Rectal smooth muscle tissue (tissue), 1 donor: ENCODE results near the gene HSD17B12.

Source experiments
- H3K27ac ChIP-seq: one replicate; pipeline ENCODE4 v1.7.0; 2013; ENCODE audit warnings: low read depth, low read length, inconsistent platforms
- H3K27me3 ChIP-seq: one replicate; pipeline ENCODE4 v1.7.0; 2013; ENCODE audit warnings: low read length; ENCODE audit not compliant: control insufficient read depth, insufficient read depth
- H3K36me3 ChIP-seq: one replicate; pipeline ENCODE4 v1.7.0; 2013; ENCODE audit warnings: low read length; ENCODE audit not compliant: control insufficient read depth, insufficient read depth
- H3K4me1 ChIP-seq: one replicate; pipeline ENCODE4 v1.7.0; 2013; ENCODE audit warnings: low read length; ENCODE audit not compliant: control insufficient read depth, insufficient read depth
- H3K4me3 ChIP-seq: one replicate; pipeline ENCODE4 v1.7.0; 2013; ENCODE audit warnings: low read length
- H3K9ac ChIP-seq: one replicate; pipeline ENCODE4 v1.7.0; 2013; ENCODE audit warnings: low read length

Gene HSD17B12

GRCh38 chr11:43732225-43732624, 51.7 kb downstream of the HSD17B12 start:
- no peaks in the 10 kb centered on the region for H3K27me3 ChIP-seq
- no peak overlapping the region for H3K9ac ChIP-seq
- H3K4me3 ChIP-seq = no peak overlapping the region
- H3K27ac ChIP-seq = no peak overlapping the region
- peaks cover 2% of the 10 kb centered on the region for H3K36me3 ChIP-seq
- peaks cover 2% of the 10 kb centered on the region for H3K4me1 ChIP-seq

GRCh38 chr11:43734256-43734655, 53.7 kb downstream of the HSD17B12 start:
- Histone ChIP-seq H3K9ac (no peak overlapping the region), H3K36me3 (peaks cover 2% of the 10 kb centered on the region), H3K27ac (no peak overlapping the region), H3K27me3 (no peaks in the 10 kb centered on the region), H3K4me3 (no peak overlapping the region), H3K4me1 (peaks cover 2% of the 10 kb centered on the region)

GRCh38 chr11:43735115-43735514, 54.6 kb downstream of the HSD17B12 start:
- H3K4me1 ChIP-seq = peaks cover 2% of the 10 kb centered on the region
- H3K27ac ChIP-seq = no peak overlapping the region
- no peaks in the 10 kb centered on the region for H3K27me3 ChIP-seq
- no peak overlapping the region for H3K9ac ChIP-seq
- peaks cover 2% of the 10 kb centered on the region for H3K36me3 ChIP-seq
- H3K4me3 ChIP-seq = no peak overlapping the region

- no peak overlapping the region for H3K27ac ChIP-seq
These were observed 55.4 kb downstream of the HSD17B12 start for GRCh38 chr11:43735961-43736360.

GRCh38 chr11:43736502-43737200, 56.1 kb downstream of the HSD17B12 start:
- no peak overlapping the region for H3K4me3 ChIP-seq

More at GRCh38 chr11:43735961-43736360, 55.4 kb downstream of the HSD17B12 start:
- Histone ChIP-seq H3K4me1 (peaks cover 2% of the 10 kb centered on the region), H3K4me3 (no peak overlapping the region), H3K27me3 (no peaks in the 10 kb centered on the region), H3K36me3 (peaks cover 2% of the 10 kb centered on the region), H3K9ac (no peak overlapping the region)

GRCh38 chr11:43737201-43737590, 56.7 kb downstream of the HSD17B12 start:
- H3K9ac ChIP-seq = no peak overlapping the region
- H3K4me3 ChIP-seq = no peak overlapping the region
- peaks cover 2% of the 10 kb centered on the region for H3K36me3 ChIP-seq

More at GRCh38 chr11:43736502-43737200, 56.1 kb downstream of the HSD17B12 start:
- H3K27ac ChIP-seq = no peak overlapping the region
- H3K36me3 ChIP-seq = peaks cover 2% of the 10 kb centered on the region
- H3K4me1 ChIP-seq = peaks cover 2% of the 10 kb centered on the region
- no peaks in the 10 kb centered on the region for H3K27me3 ChIP-seq
- H3K9ac ChIP-seq = no peak overlapping the region

GRCh38 chr11:43738600-43739409, 58.3 kb downstream of the HSD17B12 start:
- H3K4me1 ChIP-seq = peaks cover 2% of the 10 kb centered on the region
- H3K27ac ChIP-seq = no peak overlapping the region
- H3K36me3 ChIP-seq = no peaks in the 10 kb centered on the region
- no peak overlapping the region for H3K4me3 ChIP-seq
- H3K9ac ChIP-seq = no peak overlapping the region
- no peaks in the 10 kb centered on the region for H3K27me3 ChIP-seq

More at GRCh38 chr11:43737201-43737590, 56.7 kb downstream of the HSD17B12 start:
- no peak overlapping the region for H3K27ac ChIP-seq
- no peaks in the 10 kb centered on the region for H3K27me3 ChIP-seq
- peaks cover 2% of the 10 kb centered on the region for H3K4me1 ChIP-seq

- Histone ChIP-seq H3K27ac (no peak overlapping the region), H3K36me3 (no peaks in the 10 kb centered on the region), H3K27me3 (no peaks in the 10 kb centered on the region), H3K9ac (no peak overlapping the region), H3K4me1 (no peaks in the 10 kb centered on the region), H3K4me3 (no peak overlapping the region)
These were observed 66.1 kb downstream of the HSD17B12 start for GRCh38 chr11:43746670-43747069.

- H3K9ac ChIP-seq = no peak overlapping the region
- no peaks in the 10 kb centered on the region for H3K4me1 ChIP-seq
- H3K27ac ChIP-seq = no peak overlapping the region
- H3K36me3 ChIP-seq = no peaks in the 10 kb centered on the region
- no peaks in the 10 kb centered on the region for H3K27me3 ChIP-seq
- H3K4me3 ChIP-seq = no peak overlapping the region
These were observed 66.7 kb downstream of the HSD17B12 start for GRCh38 chr11:43747130-43747802.

- H3K27me3 ChIP-seq = no peaks in the 10 kb centered on the region
- H3K36me3 ChIP-seq = no peaks in the 10 kb centered on the region
- H3K9ac ChIP-seq = no peak overlapping the region
- H3K4me3 ChIP-seq = no peak overlapping the region
- no peak overlapping the region for H3K27ac ChIP-seq
- no peaks in the 10 kb centered on the region for H3K4me1 ChIP-seq
These were observed 67.6 kb downstream of the HSD17B12 start for GRCh38 chr11:43748095-43748494.

GRCh38 chr11:43751726-43752125, 71.2 kb downstream of the HSD17B12 start:
- H3K4me3 ChIP-seq = no peak overlapping the region
- H3K9ac ChIP-seq = no peak overlapping the region
- no peaks in the 10 kb centered on the region for H3K36me3 ChIP-seq
- no peak overlapping the region for H3K27ac ChIP-seq
- no peaks in the 10 kb centered on the region for H3K27me3 ChIP-seq
- no peaks in the 10 kb centered on the region for H3K4me1 ChIP-seq

- H3K9ac ChIP-seq = no peak overlapping the region
- H3K4me3 ChIP-seq = no peak overlapping the region
- no peak overlapping the region for H3K27ac ChIP-seq
- H3K27me3 ChIP-seq = no peaks in the 10 kb centered on the region
- no peaks in the 10 kb centered on the region for H3K4me1 ChIP-seq
- no peaks in the 10 kb centered on the region for H3K36me3 ChIP-seq
These were observed 76.0 kb downstream of the HSD17B12 start for GRCh38 chr11:43756575-43756974.
